HepG2 (cell line): Measurements from ENCODE around the gene FGGY.

Experiments
- EZH2 ChIP-seq: conservative IDR thresholded peaks from 2 replicates; pipeline ENCODE4 v1.6.1; 2012; ENCODE audit warnings: mild to moderate bottlenecking, low read depth, low read length, moderate library complexity
- SETDB1 ChIP-seq: sonication (generic); formaldehyde crosslinking; IDR thresholded peaks from 2 replicates; pipeline ENCODE4 v1.5.1; 2020; ENCODE audit warnings: missing genetic modification reagents, mild to moderate bottlenecking, borderline replicate concordance
- TAF1 ChIP-seq: sonication (generic); formaldehyde crosslinking; IDR thresholded peaks from 2 replicates; pipeline ENCODE4 v1.4.0; 2020; ENCODE audit warnings: missing genetic modification reagents
- TF ChIP-seq, protein P1 (sequence below): sonication (generic); formaldehyde crosslinking; IDR thresholded peaks from 2 replicates; pipeline ENCODE4 v1.5.0; 2020; ENCODE audit warnings: missing genetic modification reagents
- TF ChIP-seq, protein P2 (sequence below): sonication (generic); formaldehyde crosslinking; IDR thresholded peaks from 2 replicates; pipeline ENCODE4 v1.5.0; 2020; ENCODE audit warnings: mild to moderate bottlenecking, missing genetic modification reagents, moderate library complexity

DNA sequence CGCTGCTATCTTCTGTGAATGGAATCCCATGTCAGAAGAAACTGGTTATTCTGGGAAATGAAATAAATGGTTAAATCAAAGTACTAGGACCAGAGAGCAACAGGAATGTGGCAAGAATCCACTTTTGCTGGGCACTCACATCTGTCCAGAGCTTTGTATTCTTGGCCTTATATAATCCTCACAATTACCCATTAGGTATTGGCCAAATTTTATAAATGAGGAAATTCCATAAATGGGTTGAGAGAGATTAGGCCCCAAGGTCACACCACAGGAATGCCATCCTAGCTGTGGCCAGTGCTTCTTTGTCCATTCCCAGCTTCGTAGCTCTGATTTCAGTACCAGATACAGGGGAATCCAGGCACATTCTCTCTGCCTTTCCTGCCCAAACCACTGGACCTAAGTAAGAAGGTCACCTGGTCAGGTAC is 441.7 kb downstream of the FGGY start:
- TF ChIP-seq, protein P1, sequence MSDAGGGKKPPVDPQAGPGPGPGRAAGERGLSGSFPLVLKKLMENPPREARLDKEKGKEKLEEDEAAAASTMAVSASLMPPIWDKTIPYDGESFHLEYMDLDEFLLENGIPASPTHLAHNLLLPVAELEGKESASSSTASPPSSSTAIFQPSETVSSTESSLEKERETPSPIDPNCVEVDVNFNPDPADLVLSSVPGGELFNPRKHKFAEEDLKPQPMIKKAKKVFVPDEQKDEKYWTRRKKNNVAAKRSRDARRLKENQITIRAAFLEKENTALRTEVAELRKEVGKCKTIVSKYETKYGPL: no peak
- TF ChIP-seq, protein P2, sequence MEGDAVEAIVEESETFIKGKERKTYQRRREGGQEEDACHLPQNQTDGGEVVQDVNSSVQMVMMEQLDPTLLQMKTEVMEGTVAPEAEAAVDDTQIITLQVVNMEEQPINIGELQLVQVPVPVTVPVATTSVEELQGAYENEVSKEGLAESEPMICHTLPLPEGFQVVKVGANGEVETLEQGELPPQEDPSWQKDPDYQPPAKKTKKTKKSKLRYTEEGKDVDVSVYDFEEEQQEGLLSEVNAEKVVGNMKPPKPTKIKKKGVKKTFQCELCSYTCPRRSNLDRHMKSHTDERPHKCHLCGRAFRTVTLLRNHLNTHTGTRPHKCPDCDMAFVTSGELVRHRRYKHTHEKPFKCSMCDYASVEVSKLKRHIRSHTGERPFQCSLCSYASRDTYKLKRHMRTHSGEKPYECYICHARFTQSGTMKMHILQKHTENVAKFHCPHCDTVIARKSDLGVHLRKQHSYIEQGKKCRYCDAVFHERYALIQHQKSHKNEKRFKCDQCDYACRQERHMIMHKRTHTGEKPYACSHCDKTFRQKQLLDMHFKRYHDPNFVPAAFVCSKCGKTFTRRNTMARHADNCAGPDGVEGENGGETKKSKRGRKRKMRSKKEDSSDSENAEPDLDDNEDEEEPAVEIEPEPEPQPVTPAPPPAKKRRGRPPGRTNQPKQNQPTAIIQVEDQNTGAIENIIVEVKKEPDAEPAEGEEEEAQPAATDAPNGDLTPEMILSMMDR (CRISPR knock-in tag): no peak
- TF ChIP-seq SETDB1 (CRISPR knock-in tag) (no peak), TAF1 (CRISPR knock-in tag) (no peak), EZH2 (no peak)
